Activated naive CD8-positive, alpha-beta T cell treated with anti-CD3 and anti-CD28 coated beads, Interleukin-2, amount 50 U/mL, for 24 hours (primary cell): ENCODE data around the gene VSTM4.

ENCODE experiments used
- ATAC-seq: fragments of 150-1000 bp; cut with Tn5 transposase; one replicate; pipeline ENCODE4 v1.10.0; 2021
- DNase-seq: peaks from one replicate; pipeline ENCODE4 v3.0.0; 2021
- H3K27ac Mint-ChIP-seq: one replicate; pipeline ENCODE4 v1.8.0; 2021; ENCODE audit warnings: mild to moderate bottlenecking, mixed read lengths
- H3K27me3 Mint-ChIP-seq: one replicate; pipeline ENCODE4 v1.8.0; 2021; ENCODE audit warnings: mixed read lengths
- H3K36me3 Mint-ChIP-seq: one replicate; pipeline ENCODE4 v1.8.0; 2021; ENCODE audit warnings: low read depth, mixed read lengths
- H3K4me1 Mint-ChIP-seq: one replicate; pipeline ENCODE4 v1.8.0; 2021; ENCODE audit warnings: mixed read lengths
- H3K4me3 Mint-ChIP-seq: one replicate; pipeline ENCODE4 v1.8.0; 2021; ENCODE audit warnings: mild to moderate bottlenecking, moderate library complexity, mixed read lengths
- H3K9me3 Mint-ChIP-seq: one replicate; pipeline ENCODE4 v1.8.0; 2021; ENCODE audit warnings: mixed read lengths

VSTM4 gene

DNA sequence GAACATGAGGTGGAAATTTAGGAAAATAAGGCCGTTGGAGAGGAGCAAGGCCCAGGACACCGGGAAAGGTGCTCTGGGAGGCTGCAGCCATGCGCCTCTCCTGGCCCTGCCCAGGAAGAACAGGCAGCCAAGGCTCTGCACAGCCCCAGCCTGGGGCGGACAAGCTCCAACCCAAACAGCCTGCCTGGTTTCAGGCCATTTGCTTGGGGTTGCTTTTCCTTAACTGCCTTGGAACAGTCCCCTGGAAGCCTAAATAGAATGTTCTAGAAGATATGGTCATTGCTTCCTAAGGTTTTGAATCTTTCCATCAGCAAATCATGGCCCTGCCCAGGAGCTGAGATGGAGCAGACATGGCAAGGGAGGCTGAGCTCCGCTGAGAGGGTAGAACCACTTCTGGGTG lies 11.0 kb downstream of the VSTM4 start:
- no peaks in the 10 kb centered on the region for H3K9me3 Mint-ChIP-seq
- DNase-seq, result no peak
- H3K4me1 Mint-ChIP-seq, result no peaks in the 10 kb centered on the region
- no peaks in the 10 kb centered on the region for H3K36me3 Mint-ChIP-seq
- no peak overlapping the region for H3K27ac Mint-ChIP-seq
- ATAC-seq, result no peak
- no peak overlapping the region for H3K4me3 Mint-ChIP-seq
- H3K27me3 Mint-ChIP-seq, result peaks cover 20% of the 10 kb centered on the region

DNA sequence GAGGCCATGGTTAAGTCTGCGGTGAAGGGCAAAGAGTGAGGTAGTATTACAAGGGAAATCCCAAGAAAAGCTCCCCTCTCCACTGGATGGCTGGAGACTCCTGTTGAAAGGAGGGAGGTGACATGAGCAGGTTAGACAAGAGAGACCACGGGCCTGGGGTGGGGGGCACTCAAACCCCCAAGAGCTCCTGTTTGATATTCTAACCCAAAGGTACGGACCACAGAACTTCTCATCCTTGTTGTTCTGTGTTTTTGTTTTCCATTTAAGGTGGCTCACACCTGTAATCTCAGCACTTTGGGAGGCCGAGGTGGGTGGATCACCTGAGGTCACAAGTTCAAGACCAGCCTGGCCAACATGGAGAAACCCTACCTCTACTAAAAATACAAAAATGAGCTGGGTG lies 11.6 kb downstream of the VSTM4 start:
- no peaks in the 10 kb centered on the region for H3K9me3 Mint-ChIP-seq
- no peaks in the 10 kb centered on the region for H3K4me1 Mint-ChIP-seq
- ATAC-seq, result no peak
- H3K4me3 Mint-ChIP-seq, result no peak overlapping the region
- H3K36me3 Mint-ChIP-seq, result no peaks in the 10 kb centered on the region
- no peak overlapping the region for H3K27ac Mint-ChIP-seq
- no peak for DNase-seq
- H3K27me3 Mint-ChIP-seq, result peaks cover 21% of the 10 kb centered on the region

DNA sequence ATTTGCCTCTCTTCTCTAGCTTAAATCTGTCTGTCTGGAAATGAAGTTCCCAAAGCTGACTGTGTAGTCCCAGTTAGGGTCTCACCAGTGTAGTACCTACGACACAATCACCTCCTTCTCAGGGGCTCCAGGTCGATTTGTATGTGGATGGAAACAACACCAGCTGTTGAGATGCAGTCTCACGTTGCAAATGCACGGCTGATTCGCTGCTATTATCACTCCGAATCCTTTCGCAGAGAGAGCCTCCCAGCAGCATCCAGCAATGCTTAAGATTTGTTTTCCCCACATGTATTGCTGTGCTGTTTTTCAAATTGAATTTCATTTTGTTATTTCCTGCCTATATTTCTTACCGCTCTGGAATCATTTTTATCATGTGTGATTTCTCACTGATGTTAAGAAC lies 16.3 kb downstream of the VSTM4 start:
- peaks cover 15% of the 10 kb centered on the region for H3K27me3 Mint-ChIP-seq
- no peaks in the 10 kb centered on the region for H3K36me3 Mint-ChIP-seq
- no peak overlapping the region for H3K27ac Mint-ChIP-seq
- no peak for DNase-seq
- no peak for ATAC-seq
- H3K9me3 Mint-ChIP-seq, result no peaks in the 10 kb centered on the region
- H3K4me3 Mint-ChIP-seq, result no peak overlapping the region
- no peaks in the 10 kb centered on the region for H3K4me1 Mint-ChIP-seq

DNA sequence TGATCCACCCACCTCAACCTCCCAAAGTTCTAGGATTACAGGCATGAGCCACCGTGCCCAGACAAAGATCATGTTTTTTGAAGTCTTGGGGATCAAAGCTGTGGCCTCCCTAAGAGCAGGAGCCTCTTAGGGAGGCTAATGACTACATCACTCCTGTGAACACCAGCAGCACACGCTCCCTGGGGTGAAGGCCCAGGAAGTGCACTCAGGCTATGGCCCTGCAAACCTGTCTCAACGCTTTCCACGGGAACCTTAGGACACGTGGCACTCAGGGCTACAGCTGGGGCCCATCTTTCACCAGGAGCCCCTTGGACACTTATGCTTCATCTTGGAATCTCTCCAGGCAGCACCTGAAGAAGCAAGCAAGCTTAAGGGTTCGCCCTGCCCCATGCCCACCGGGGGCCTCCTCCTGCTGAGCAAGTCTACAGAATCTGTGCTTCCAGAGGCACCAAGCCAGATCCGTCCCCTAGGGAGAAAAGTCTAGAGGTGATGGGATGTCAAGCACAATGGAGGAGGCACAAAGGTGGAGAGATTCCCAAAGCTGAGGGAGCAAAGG lies 18.4 kb downstream of the VSTM4 start:
- no peaks in the 10 kb centered on the region for H3K4me1 Mint-ChIP-seq
- no peaks in the 10 kb centered on the region for H3K36me3 Mint-ChIP-seq
- peaks cover 5% of the 10 kb centered on the region for H3K27me3 Mint-ChIP-seq
- ATAC-seq, result no peak
- no peak for DNase-seq
- H3K4me3 Mint-ChIP-seq, result no peak overlapping the region
- H3K27ac Mint-ChIP-seq, result no peak overlapping the region
- no peaks in the 10 kb centered on the region for H3K9me3 Mint-ChIP-seq

DNA sequence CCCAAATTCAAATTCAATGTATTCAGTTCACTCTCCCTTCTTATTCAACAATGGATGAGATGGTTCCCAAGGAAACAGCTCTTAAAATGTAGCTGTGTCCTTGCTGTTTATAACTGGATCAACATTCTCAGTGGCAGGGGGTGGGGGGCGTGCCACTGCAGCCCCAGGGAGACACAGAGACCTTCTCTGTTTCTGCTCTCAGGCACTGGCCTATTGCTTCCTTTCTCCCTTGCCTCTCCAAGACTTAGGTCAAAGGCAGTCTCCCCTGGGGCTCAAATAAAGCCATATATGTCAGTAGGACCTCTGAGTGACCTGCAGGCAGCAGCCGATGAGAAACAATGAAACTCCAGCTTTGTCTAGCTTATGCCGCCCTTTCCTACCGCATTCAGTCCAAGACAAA lies 20.7 kb downstream of the VSTM4 start:
- H3K4me3 Mint-ChIP-seq, result no peak overlapping the region
- H3K36me3 Mint-ChIP-seq, result no peaks in the 10 kb centered on the region
- DNase-seq, result no peak
- H3K4me1 Mint-ChIP-seq, result no peaks in the 10 kb centered on the region
- ATAC-seq, result no peak
- H3K27me3 Mint-ChIP-seq, result peaks cover 3% of the 10 kb centered on the region
- no peaks in the 10 kb centered on the region for H3K9me3 Mint-ChIP-seq
- H3K27ac Mint-ChIP-seq, result no peak overlapping the region

DNA sequence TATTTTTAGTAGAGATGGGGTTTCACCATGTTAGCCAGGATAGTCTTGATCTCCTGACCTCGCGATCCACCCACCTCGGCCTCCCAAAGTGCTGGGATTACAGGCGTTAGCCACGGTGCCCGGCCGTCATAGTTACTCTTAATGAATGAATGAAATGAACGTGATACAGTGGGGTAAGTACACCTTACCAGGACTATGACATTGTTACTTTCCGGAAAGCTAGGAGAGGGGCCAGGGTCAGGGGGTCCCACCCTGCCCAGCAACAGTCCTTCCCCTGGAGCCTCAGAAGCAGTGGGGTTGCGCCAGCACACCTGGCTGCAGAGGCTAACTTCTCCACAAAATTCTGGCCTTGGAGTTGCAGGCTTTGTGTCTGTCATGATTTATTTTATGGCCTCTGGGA lies 21.4 kb downstream of the VSTM4 start:
- ATAC-seq, result no peak
- H3K27ac Mint-ChIP-seq, result no peak overlapping the region
- peaks cover 7% of the 10 kb centered on the region for H3K27me3 Mint-ChIP-seq
- no peaks in the 10 kb centered on the region for H3K9me3 Mint-ChIP-seq
- H3K4me1 Mint-ChIP-seq, result no peaks in the 10 kb centered on the region
- H3K36me3 Mint-ChIP-seq, result no peaks in the 10 kb centered on the region
- no peak for DNase-seq
- no peak overlapping the region for H3K4me3 Mint-ChIP-seq

DNA sequence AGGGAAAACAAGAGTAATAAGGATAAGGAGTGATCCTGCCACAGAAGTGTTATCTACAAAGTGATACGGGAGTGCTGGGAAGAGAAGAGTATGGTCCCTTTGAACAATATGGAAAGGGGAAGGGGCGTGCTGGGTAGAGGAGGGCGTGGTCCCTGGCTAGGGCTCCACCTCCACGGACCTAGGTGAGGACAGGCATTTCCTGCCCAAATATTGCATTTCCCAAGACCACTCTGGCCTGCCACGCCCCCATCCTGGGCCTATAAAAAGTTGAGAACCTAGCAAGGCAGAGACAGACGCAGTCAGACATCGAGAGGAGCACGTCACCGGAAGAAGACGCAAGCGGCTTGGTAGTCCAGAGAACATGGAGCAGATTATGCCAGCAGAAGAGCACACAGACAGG lies 22.8 kb downstream of the VSTM4 start:
- H3K27me3 Mint-ChIP-seq, result peaks cover 7% of the 10 kb centered on the region
- DNase-seq, result no peak
- peaks cover 2% of the 10 kb centered on the region for H3K9me3 Mint-ChIP-seq
- no peak overlapping the region for H3K4me3 Mint-ChIP-seq
- H3K27ac Mint-ChIP-seq, result no peak overlapping the region
- H3K4me1 Mint-ChIP-seq, result no peaks in the 10 kb centered on the region
- no peaks in the 10 kb centered on the region for H3K36me3 Mint-ChIP-seq
- ATAC-seq, result no peak

DNA sequence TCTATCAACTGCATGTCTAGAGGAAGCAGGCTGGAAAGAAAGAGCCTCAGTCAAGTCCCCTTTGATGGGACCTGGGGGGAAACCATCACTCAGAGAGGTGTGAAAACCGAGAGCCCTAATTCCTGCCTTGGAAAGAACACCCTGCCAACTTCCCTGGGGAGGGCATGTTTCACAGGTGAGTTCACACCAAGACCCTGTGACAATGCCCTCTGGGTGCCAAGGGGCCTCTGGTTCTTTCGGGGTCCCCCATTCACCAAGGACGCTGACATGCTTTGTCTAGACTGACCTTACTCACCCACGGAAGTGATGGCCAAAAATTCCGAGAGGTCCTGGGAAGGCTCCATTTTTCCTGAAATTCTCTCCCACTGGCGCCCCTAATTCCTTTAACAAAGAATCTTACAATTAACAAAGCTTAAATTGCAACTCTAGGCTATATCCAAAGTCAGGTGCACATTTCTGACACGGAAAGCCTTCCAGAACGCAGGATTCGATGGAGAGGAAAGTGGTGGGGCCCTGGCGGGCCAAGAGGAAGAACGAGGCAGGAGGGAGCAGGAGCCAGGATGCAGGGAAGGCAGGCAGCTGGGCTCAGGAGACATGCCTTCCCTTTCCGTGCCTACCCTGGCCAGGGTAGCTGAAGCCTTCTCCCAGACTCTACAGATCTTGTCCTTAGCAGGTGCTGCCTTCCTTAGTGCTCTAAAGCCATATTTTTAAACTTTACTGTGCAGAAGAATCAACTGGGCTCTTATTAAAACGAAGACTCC lies 23.7 kb downstream of the VSTM4 start:
- peaks cover 7% of the 10 kb centered on the region for H3K27me3 Mint-ChIP-seq
- H3K4me3 Mint-ChIP-seq, result no peak overlapping the region
- no peaks in the 10 kb centered on the region for H3K4me1 Mint-ChIP-seq
- H3K9me3 Mint-ChIP-seq, result peaks cover 10% of the 10 kb centered on the region
- H3K36me3 Mint-ChIP-seq, result no peaks in the 10 kb centered on the region
- no peak for ATAC-seq
- DNase-seq, result no peak
- no peak overlapping the region for H3K27ac Mint-ChIP-seq

DNA sequence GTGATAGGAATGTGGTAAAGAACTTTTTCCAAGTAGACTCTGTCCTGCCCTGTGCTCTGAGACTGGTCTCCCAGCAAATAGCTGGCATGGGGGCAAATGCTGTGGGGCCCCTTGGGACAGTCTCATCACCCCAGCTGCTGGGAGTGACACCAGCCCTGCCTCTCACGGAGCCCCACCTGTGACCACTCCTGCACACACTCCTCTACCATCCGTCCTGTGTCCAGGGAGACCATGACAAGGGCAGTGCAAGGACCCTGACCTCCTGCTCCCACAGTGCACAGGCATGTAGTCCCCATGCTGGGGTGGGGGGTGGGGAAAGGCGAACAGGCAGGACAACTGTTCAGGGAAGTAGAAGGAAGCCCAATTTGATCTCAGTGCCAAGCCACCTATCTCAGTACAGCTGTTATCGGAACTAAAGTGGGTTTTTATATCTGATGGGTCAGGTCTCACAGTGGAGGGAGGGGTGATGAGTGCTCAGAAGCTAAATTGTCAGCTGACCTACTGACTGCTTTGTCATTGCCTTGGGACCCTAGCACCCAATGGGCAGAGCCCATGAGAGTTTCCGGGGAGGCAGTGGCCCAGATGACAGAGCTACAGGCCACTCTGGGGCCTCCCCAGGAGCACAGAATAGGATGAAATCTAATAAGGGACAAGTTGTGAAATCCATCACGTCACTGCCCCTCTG lies 24.5 kb downstream of the VSTM4 start:
- peaks cover 15% of the 10 kb centered on the region for H3K9me3 Mint-ChIP-seq
- no peaks in the 10 kb centered on the region for H3K4me1 Mint-ChIP-seq
- H3K36me3 Mint-ChIP-seq, result peaks cover 2% of the 10 kb centered on the region
- no peak overlapping the region for H3K27ac Mint-ChIP-seq
- H3K4me3 Mint-ChIP-seq, result no peak overlapping the region
- no peak for DNase-seq
- ATAC-seq, result no peak
- H3K27me3 Mint-ChIP-seq, result peaks cover 7% of the 10 kb centered on the region

DNA sequence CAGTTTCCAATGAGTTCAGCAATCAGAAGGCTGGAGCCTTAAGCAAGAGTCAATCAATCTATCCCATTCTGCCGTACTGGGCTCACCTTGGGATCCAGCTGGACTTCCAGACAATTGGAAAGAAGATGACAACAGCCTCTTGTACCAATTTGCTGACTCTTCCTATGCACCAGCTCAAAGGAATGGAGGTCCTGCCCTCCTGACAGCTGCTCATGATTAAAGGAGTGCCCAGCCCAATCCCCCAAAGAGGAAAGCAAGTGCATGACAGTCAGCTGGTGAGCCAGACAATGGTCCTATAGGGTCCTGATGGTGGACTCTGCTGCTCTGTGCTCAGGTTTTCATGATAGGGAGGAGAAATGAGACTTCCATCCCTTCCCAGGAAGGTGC lies 25.1 kb downstream of the VSTM4 start:
- Mint-ChIP-seq H3K4me3 (no peak overlapping the region), H3K9me3 (peaks cover 15% of the 10 kb centered on the region), H3K4me1 (no peaks in the 10 kb centered on the region), H3K27me3 (peaks cover 7% of the 10 kb centered on the region), H3K36me3 (peaks cover 2% of the 10 kb centered on the region), H3K27ac (no peak overlapping the region)
- ATAC-seq, result no peak
- DNase-seq, result no peak

DNA sequence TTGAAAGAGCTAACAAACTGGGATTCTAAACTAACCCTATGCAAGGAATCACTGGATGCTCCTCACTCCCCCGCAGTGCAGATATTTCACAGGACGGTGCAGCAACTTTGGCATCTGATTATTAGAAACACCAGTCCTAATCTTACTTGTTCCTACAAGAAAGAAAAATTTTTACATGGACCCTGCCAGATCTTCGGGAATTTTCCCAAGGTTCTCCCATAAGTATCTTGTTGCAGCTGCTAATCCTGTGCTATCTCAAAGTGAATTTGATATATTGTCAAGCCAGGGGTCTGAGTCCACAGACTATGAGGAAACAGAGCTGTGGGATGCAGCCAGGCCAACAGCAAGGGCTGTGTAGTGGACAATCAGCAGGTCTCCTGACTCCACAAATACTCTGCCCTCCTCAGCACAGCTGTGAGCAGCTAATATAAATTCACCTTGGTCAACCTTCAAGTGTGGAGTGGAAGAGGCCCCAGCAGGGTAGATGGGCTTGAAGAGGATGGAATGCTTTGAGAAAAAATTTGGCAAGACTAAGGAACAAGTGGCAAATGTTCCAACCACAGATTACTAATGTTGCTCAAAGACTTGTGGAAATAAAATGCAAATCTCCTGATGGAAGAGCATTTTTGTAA lies 25.6 kb downstream of the VSTM4 start:
- Mint-ChIP-seq H3K9me3 (peaks cover 15% of the 10 kb centered on the region), H3K36me3 (peaks cover 2% of the 10 kb centered on the region)
- no peak for DNase-seq

DNA sequence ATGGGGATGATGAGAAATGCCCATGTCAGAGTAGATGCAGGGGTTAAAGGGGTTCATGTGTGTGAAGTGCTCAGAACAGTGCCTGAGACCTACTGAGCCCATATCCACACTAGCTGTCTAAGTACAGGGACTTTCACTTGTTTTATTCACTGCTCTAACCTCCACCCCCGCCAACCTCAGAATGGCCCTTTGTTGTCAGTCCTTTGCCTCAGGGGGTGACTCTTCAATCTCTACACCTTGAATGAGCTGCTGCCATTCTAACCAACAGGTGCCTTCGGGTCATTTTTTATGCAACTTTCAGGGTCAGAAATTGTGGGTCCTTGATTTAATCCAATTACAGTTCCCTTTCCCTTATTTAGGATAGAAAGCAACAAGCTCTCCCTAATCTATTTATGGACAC lies 26.2 kb downstream of the VSTM4 start:
- Mint-ChIP-seq H3K4me1 (no peaks in the 10 kb centered on the region), H3K27me3 (peaks cover 7% of the 10 kb centered on the region), H3K4me3 (no peak overlapping the region), H3K36me3 (peaks cover 2% of the 10 kb centered on the region), H3K9me3 (peaks cover 15% of the 10 kb centered on the region), H3K27ac (no peak overlapping the region)
- ATAC-seq (no peak), DNase-seq (no peak)

More for the DNA sequence above, 25.6 kb downstream of the VSTM4 start:
- Mint-ChIP-seq H3K4me1 (no peaks in the 10 kb centered on the region), H3K27me3 (peaks cover 7% of the 10 kb centered on the region), H3K4me3 (no peak overlapping the region), H3K27ac (no peak overlapping the region)
- no peak for ATAC-seq

DNA sequence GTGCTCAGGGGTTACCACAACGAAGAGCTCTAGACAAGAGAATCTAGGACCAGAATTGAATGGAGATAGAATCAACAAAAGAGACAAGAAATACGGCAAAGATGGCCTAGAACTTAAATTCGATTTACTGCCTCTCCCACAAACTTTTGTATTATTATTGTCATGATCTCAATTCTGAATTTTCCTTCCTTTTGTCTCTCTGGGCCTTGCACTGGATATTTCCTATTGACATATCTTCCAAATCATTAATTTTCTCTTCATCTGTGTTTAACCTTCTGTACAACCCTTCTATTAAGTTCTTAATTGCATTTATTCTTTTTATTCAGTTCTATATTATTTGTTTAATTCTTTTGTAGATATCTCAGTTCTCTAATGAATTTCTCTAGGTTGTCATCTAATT lies 28.4 kb downstream of the VSTM4 start:
- Mint-ChIP-seq H3K27me3 (peaks cover 7% of the 10 kb centered on the region), H3K9me3 (peaks cover 15% of the 10 kb centered on the region), H3K27ac (no peak overlapping the region), H3K4me3 (no peak overlapping the region), H3K36me3 (peaks cover 2% of the 10 kb centered on the region), H3K4me1 (no peaks in the 10 kb centered on the region)
- ATAC-seq, result no peak
- DNase-seq, result no peak

DNA sequence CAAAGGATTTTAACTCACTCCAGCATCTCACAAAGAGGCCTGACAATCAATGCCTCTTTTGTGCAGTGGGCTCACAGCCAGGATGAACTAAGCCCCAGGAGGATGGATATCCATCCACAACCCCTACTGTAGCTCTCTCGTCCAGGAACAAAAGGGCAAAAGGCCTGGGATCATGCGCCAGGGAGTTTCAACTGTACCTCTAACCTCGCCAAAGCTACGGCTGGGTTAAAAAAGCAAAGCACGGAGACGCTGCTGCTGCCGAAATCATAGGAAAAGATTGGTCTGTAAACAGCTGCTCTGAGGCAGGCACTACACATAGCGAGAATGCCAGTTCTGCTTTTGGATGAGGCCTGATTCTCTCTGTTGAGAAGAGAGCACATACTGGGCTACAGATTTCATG lies 32.1 kb downstream of the VSTM4 start:
- DNase-seq (no peak), ATAC-seq (no peak)
- peaks cover 15% of the 10 kb centered on the region for H3K9me3 Mint-ChIP-seq
- no peak overlapping the region for H3K4me3 Mint-ChIP-seq
- H3K27me3 Mint-ChIP-seq, result peaks cover 7% of the 10 kb centered on the region
- H3K4me1 Mint-ChIP-seq, result peaks cover 18% of the 10 kb centered on the region
- no peak overlapping the region for H3K27ac Mint-ChIP-seq
- peaks cover 2% of the 10 kb centered on the region for H3K36me3 Mint-ChIP-seq

DNA sequence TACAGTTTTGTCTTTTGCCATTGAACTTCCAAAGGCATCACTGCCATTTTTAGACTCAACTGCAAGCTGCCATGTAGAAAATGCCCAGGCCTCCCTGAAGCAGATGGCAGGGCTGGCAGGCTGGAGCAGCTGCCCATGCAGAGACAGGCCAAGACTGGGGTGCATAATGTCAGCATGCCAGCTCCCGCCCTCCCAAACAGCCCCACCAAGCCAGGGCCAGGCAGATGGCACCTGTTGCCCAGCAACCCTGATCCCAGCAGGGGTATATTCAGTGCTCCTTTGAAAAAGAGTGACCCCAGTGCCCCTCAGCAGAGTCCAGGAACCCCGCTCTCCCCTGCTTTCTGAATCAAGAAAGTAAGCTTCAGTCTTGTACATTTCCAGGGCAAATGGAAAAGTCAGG lies 32.6 kb downstream of the VSTM4 start:
- H3K4me3 Mint-ChIP-seq, result no peak overlapping the region
- peaks cover 2% of the 10 kb centered on the region for H3K36me3 Mint-ChIP-seq
- DNase-seq (no peak), ATAC-seq (no peak)
- peaks cover 15% of the 10 kb centered on the region for H3K9me3 Mint-ChIP-seq
- H3K27me3 Mint-ChIP-seq, result peaks cover 8% of the 10 kb centered on the region
- H3K27ac Mint-ChIP-seq, result no peak overlapping the region
- peaks cover 21% of the 10 kb centered on the region for H3K4me1 Mint-ChIP-seq
